H1 (cell line): Measurements from ENCODE around the gene PRKCD. TPM values are rescaled to one million over a fixed set of nuclear protein-coding genes. Genes with fewer than 3 reads are reported as not detected.

Experiments used
- CREB1 ChIP-seq: IDR thresholded peaks from 2 replicates; pipeline ENCODE4 v1.6.1; 2012; ENCODE audit warnings: inconsistent platforms
- polyA plus RNA-seq, 7 experiments: library from polyadenylated mRNA; depleted of rRNA in 3 of 7; stranded (reverse) in 5 of 7; unstranded in 2 of 7; fragments of >200 nt in 5 of 7; fragments of 200-250 nt in 2 of 7; gene quantifications; 1 replicate in 5 of 7; 2 replicates in 1 of 7; 4 replicates in 1 of 7; pipeline versions ENCODE4 v1.2.1 to v1.2.3, GENCODE V29; 2011 to 2013; ENCODE audit warnings: missing spikeins in 2 of 7, mixed read lengths in 2 of 7
- total RNA-seq: library from RNA; stranded (reverse); fragmentation: NEBNext Ultra II Directional; extraction: Animal tissue kit (Norgen Biotek cat#: 25700); gene quantifications from 2 replicates; pipeline ENCODE4 v1.2.1, GENCODE V29; 2021
- TF ChIP-seq, protein P1 (sequence below): fragments of 300-600 bp; sonication (generic); IDR thresholded peaks from 2 replicates; pipeline ENCODE4 v1.7.1; 2012; ENCODE audit warnings: low read length, moderate library complexity, mild to moderate bottlenecking, inconsistent platforms; ENCODE audit not compliant: insufficient replicate concordance
- TF ChIP-seq, protein P2 (sequence below), 3 experiments: IDR thresholded peaks; 1 replicate in 2 of 3; 2 replicates in 1 of 3; pipeline versions ENCODE4 v1.5.1 to v1.6.1; 2011; ENCODE audit warnings: low read length in 3 of 3, mild to moderate bottlenecking in 3 of 3, inconsistent platforms in 2 of 3, low read depth in 1 of 3, moderate library complexity in 1 of 3; ENCODE audit not compliant: insufficient read depth in 1 of 3; ENCODE audit errors: control extremely low read depth in 1 of 3

Gene PRKCD
- total and polyA plus RNA-seq, 2 of the 8 experiments (the other 6 are each of a cell fraction or from before 2014, with no cell fraction given): 22.6 to 23.9 TPM

DNA sequence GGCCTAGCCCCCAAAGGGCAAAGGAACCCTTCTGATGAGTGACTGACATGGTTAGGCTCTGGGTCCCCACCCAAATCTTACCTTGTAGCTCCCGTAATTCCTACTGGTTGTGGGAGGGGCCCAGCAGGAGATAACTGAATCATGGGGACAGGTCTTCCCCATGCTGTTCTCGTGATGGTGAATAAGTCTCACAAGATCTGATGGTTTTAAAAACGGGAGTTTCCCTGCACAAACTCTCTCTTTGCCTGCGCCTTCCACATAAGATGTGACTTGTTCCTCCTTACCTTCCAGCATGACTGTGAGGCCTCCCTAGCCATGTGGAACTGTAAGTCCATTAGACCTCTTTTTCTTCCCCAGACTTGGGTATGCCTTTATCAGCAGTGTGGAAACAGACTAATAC lies 77.9 kb downstream of the PRKCD start (continued):
- no peak for TF ChIP-seq CREB1
- TF ChIP-seq, protein P1, sequence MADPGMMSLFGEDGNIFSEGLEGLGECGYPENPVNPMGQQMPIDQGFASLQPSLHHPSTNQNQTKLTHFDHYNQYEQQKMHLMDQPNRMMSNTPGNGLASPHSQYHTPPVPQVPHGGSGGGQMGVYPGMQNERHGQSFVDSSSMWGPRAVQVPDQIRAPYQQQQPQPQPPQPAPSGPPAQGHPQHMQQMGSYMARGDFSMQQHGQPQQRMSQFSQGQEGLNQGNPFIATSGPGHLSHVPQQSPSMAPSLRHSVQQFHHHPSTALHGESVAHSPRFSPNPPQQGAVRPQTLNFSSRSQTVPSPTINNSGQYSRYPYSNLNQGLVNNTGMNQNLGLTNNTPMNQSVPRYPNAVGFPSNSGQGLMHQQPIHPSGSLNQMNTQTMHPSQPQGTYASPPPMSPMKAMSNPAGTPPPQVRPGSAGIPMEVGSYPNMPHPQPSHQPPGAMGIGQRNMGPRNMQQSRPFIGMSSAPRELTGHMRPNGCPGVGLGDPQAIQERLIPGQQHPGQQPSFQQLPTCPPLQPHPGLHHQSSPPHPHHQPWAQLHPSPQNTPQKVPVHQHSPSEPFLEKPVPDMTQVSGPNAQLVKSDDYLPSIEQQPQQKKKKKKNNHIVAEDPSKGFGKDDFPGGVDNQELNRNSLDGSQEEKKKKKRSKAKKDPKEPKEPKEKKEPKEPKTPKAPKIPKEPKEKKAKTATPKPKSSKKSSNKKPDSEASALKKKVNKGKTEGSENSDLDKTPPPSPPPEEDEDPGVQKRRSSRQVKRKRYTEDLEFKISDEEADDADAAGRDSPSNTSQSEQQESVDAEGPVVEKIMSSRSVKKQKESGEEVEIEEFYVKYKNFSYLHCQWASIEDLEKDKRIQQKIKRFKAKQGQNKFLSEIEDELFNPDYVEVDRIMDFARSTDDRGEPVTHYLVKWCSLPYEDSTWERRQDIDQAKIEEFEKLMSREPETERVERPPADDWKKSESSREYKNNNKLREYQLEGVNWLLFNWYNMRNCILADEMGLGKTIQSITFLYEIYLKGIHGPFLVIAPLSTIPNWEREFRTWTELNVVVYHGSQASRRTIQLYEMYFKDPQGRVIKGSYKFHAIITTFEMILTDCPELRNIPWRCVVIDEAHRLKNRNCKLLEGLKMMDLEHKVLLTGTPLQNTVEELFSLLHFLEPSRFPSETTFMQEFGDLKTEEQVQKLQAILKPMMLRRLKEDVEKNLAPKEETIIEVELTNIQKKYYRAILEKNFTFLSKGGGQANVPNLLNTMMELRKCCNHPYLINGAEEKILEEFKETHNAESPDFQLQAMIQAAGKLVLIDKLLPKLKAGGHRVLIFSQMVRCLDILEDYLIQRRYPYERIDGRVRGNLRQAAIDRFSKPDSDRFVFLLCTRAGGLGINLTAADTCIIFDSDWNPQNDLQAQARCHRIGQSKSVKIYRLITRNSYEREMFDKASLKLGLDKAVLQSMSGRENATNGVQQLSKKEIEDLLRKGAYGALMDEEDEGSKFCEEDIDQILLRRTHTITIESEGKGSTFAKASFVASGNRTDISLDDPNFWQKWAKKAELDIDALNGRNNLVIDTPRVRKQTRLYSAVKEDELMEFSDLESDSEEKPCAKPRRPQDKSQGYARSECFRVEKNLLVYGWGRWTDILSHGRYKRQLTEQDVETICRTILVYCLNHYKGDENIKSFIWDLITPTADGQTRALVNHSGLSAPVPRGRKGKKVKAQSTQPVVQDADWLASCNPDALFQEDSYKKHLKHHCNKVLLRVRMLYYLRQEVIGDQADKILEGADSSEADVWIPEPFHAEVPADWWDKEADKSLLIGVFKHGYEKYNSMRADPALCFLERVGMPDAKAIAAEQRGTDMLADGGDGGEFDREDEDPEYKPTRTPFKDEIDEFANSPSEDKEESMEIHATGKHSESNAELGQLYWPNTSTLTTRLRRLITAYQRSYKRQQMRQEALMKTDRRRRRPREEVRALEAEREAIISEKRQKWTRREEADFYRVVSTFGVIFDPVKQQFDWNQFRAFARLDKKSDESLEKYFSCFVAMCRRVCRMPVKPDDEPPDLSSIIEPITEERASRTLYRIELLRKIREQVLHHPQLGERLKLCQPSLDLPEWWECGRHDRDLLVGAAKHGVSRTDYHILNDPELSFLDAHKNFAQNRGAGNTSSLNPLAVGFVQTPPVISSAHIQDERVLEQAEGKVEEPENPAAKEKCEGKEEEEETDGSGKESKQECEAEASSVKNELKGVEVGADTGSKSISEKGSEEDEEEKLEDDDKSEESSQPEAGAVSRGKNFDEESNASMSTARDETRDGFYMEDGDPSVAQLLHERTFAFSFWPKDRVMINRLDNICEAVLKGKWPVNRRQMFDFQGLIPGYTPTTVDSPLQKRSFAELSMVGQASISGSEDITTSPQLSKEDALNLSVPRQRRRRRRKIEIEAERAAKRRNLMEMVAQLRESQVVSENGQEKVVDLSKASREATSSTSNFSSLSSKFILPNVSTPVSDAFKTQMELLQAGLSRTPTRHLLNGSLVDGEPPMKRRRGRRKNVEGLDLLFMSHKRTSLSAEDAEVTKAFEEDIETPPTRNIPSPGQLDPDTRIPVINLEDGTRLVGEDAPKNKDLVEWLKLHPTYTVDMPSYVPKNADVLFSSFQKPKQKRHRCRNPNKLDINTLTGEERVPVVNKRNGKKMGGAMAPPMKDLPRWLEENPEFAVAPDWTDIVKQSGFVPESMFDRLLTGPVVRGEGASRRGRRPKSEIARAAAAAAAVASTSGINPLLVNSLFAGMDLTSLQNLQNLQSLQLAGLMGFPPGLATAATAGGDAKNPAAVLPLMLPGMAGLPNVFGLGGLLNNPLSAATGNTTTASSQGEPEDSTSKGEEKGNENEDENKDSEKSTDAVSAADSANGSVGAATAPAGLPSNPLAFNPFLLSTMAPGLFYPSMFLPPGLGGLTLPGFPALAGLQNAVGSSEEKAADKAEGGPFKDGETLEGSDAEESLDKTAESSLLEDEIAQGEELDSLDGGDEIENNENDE: no peak
- TF ChIP-seq, protein P2, sequence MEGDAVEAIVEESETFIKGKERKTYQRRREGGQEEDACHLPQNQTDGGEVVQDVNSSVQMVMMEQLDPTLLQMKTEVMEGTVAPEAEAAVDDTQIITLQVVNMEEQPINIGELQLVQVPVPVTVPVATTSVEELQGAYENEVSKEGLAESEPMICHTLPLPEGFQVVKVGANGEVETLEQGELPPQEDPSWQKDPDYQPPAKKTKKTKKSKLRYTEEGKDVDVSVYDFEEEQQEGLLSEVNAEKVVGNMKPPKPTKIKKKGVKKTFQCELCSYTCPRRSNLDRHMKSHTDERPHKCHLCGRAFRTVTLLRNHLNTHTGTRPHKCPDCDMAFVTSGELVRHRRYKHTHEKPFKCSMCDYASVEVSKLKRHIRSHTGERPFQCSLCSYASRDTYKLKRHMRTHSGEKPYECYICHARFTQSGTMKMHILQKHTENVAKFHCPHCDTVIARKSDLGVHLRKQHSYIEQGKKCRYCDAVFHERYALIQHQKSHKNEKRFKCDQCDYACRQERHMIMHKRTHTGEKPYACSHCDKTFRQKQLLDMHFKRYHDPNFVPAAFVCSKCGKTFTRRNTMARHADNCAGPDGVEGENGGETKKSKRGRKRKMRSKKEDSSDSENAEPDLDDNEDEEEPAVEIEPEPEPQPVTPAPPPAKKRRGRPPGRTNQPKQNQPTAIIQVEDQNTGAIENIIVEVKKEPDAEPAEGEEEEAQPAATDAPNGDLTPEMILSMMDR (IDR thresholded peaks at IDR 0.05; ENCODE audit: control extremely low read depth in 1 of 3, insufficient read depth in 1 of 3, low read depth in 1 of 3, low read length in 3 of 3): no peak
- TF ChIP-seq, all 59 proteins: peak for 0
